ENCODE results near the gene RHEB.

Gene RHEB

DNA sequence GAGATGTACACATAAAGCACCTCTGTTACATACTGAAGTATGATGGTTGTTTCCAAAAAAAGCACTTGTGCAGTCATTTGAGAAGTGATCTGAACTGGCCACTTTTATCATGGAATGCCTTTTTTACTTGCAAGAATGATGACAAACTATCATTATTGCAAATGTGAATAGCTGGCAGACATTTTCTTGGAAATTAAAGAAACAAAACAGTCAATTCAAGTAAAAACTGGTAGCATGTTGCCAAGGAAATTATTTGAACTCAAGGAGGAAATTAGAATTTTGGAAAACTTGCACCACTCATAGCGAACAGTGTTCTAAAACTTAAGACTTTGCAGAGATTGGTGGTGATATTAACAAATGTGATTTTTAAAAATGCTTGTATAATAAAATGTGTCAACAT, 6.6 kb downstream of the RHEB start:
- TF ChIP-seq, protein P1, sequence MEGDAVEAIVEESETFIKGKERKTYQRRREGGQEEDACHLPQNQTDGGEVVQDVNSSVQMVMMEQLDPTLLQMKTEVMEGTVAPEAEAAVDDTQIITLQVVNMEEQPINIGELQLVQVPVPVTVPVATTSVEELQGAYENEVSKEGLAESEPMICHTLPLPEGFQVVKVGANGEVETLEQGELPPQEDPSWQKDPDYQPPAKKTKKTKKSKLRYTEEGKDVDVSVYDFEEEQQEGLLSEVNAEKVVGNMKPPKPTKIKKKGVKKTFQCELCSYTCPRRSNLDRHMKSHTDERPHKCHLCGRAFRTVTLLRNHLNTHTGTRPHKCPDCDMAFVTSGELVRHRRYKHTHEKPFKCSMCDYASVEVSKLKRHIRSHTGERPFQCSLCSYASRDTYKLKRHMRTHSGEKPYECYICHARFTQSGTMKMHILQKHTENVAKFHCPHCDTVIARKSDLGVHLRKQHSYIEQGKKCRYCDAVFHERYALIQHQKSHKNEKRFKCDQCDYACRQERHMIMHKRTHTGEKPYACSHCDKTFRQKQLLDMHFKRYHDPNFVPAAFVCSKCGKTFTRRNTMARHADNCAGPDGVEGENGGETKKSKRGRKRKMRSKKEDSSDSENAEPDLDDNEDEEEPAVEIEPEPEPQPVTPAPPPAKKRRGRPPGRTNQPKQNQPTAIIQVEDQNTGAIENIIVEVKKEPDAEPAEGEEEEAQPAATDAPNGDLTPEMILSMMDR (IDR thresholded peaks at IDR 0.05; ENCODE audit: low read depth, low read length): no peak
- TF ChIP-seq EZH2phosphoT487 (IDR thresholded peaks at IDR 0.05; ENCODE audit: low read depth): no peak
- Histone ChIP-seq H3K27ac (ENCODE audit: low read length) (no peak overlapping the region), H3K4me1 (ENCODE audit: low read length) (peaks cover 7% of the 10 kb centered on the region), H3K4me3 (ENCODE audit: low read length) (no peak overlapping the region), H2AFZ (ENCODE audit: low read depth, low read length) (no peak overlapping the region), H3K27me3 (ENCODE audit: low read depth, low read length) (no peaks in the 10 kb centered on the region), H3K79me2 (ENCODE audit: low read length) (peaks cover 100% of the 10 kb centered on the region), H3K4me2 (ENCODE audit: low read length) (no peak overlapping the region), H3K36me3 (replicated peaks; ENCODE audit: low read depth, low read length) (peaks cover 12% of the 10 kb centered on the region), H3K9me3 (ENCODE audit: insufficient read depth, low read length) (no peaks in the 10 kb centered on the region), H4K20me1 (ENCODE audit: insufficient read depth, low read length) (peaks cover 100% of the 10 kb centered on the region), H3K9ac (ENCODE audit: low read length) (no peak overlapping the region)

DNA sequence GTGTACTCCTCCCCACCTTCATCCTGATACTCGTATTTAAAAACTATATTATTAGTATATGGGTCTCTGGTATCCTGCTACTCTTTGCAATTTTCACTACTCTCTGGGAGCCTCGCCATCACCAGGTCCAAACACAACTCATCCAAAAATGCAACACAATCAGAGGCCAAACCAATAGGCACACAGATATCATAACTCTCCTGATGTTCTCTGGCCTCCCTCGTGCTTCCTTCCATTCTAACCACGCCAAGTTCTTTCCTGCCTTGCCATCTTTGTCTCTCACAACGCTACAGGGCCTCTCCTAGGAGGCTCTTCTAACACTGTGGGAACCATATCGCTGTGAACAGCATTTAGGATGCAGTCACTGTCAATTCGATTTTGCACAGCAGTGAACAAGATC, 7.3 kb downstream of the RHEB start:
- TF ChIP-seq EZH2phosphoT487 (IDR thresholded peaks at IDR 0.05; ENCODE audit: low read depth): no peak
- TF ChIP-seq, protein P1 (IDR thresholded peaks at IDR 0.05; ENCODE audit: low read depth, low read length): no peak
- Histone ChIP-seq H3K9me3 (ENCODE audit: insufficient read depth, low read length) (no peaks in the 10 kb centered on the region), H3K79me2 (ENCODE audit: low read length) (peaks cover 100% of the 10 kb centered on the region), H4K20me1 (ENCODE audit: insufficient read depth, low read length) (peaks cover 100% of the 10 kb centered on the region), H3K4me3 (ENCODE audit: low read length) (no peak overlapping the region), H3K4me2 (ENCODE audit: low read length) (no peak overlapping the region), H2AFZ (ENCODE audit: low read depth, low read length) (no peak overlapping the region), H3K27me3 (ENCODE audit: low read depth, low read length) (no peaks in the 10 kb centered on the region), H3K4me1 (ENCODE audit: low read length) (peaks cover 1% of the 10 kb centered on the region), H3K27ac (ENCODE audit: low read length) (no peak overlapping the region), H3K36me3 (replicated peaks; ENCODE audit: low read depth, low read length) (peaks cover 8% of the 10 kb centered on the region), H3K9ac (ENCODE audit: low read length) (no peak overlapping the region)

DNA sequence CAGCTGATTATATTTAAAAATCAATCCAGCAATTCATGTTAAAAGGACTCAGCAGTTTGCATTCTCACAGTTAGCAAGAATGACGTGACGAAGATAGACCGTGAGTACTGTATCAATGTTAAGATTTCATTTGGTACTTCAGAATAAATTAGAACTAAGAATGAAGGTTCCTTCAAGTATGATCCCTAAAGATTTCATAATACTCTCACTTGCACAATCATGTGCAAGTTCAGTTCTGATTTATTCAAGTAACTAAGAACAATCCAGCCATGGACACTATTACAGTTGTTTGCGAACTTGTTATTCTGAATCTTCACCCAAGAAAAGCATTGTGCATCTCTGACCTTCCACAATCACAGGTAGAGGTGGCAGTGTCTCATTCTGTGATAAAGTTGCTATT, 7.7 kb downstream of the RHEB start:
- H3K27me3 ChIP-seq (ENCODE audit: low read depth, low read length): no peaks in the 10 kb centered on the region
- no peak overlapping the region for H3K27ac ChIP-seq (ENCODE audit: low read length)
- peaks cover 100% of the 10 kb centered on the region for H3K79me2 ChIP-seq (ENCODE audit: low read length)
- peaks cover 8% of the 10 kb centered on the region for H3K36me3 ChIP-seq (replicated peaks; ENCODE audit: low read depth, low read length)
- H2AFZ ChIP-seq (ENCODE audit: low read depth, low read length): no peak overlapping the region
- H3K4me3 ChIP-seq (ENCODE audit: low read length): no peak overlapping the region
- peaks cover 100% of the 10 kb centered on the region for H4K20me1 ChIP-seq (ENCODE audit: insufficient read depth, low read length)
- H3K9ac ChIP-seq (ENCODE audit: low read length): no peak overlapping the region
- no peak overlapping the region for H3K4me2 ChIP-seq (ENCODE audit: low read length)
- TF ChIP-seq, protein P1 (IDR thresholded peaks at IDR 0.05; ENCODE audit: low read depth, low read length): no peak
- no peak for TF ChIP-seq EZH2phosphoT487 (IDR thresholded peaks at IDR 0.05; ENCODE audit: low read depth)
- no peaks in the 10 kb centered on the region for H3K4me1 ChIP-seq (ENCODE audit: low read length)
- no peaks in the 10 kb centered on the region for H3K9me3 ChIP-seq (ENCODE audit: insufficient read depth, low read length)

DNA sequence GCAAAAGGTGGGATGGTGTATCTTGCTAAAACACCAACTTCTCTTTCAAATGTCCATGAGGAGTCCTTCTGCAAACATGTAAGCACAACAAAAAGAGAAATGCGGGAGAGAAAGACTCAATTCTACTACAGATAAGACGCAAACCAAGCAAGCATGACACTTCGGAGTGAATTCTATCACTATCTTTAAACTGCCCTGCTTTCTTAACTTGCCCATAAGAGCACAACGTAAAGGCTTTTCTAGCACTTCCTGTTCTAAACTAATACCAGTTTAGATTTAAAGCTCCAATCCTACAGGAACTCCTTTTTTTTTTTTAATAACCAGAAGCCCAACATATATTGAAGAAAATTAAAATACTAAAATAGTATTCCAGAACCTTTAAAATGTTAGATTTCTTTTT, 8.4 kb downstream of the RHEB start:
- peaks cover 100% of the 10 kb centered on the region for H4K20me1 ChIP-seq (ENCODE audit: insufficient read depth, low read length)
- H2AFZ ChIP-seq (ENCODE audit: low read depth, low read length): no peak overlapping the region
- no peaks in the 10 kb centered on the region for H3K27me3 ChIP-seq (ENCODE audit: low read depth, low read length)
- no peak overlapping the region for H3K27ac ChIP-seq (ENCODE audit: low read length)
- no peaks in the 10 kb centered on the region for H3K9me3 ChIP-seq (ENCODE audit: insufficient read depth, low read length)
- H3K9ac ChIP-seq (ENCODE audit: low read length): no peak overlapping the region
- TF ChIP-seq, protein P1 (IDR thresholded peaks at IDR 0.05; ENCODE audit: low read depth, low read length): no peak
- TF ChIP-seq EZH2phosphoT487 (IDR thresholded peaks at IDR 0.05; ENCODE audit: low read depth): no peak
- H3K4me2 ChIP-seq (ENCODE audit: low read length): no peak overlapping the region
- no peaks in the 10 kb centered on the region for H3K4me1 ChIP-seq (ENCODE audit: low read length)
- peaks cover 100% of the 10 kb centered on the region for H3K79me2 ChIP-seq (ENCODE audit: low read length)
- H3K4me3 ChIP-seq (ENCODE audit: low read length): no peak overlapping the region
- peaks cover 8% of the 10 kb centered on the region for H3K36me3 ChIP-seq (replicated peaks; ENCODE audit: low read depth, low read length)
